OCI-LY7 (cell line): ENCODE measurements around the gene TBC1D9B. TPM values are rescaled to one million over a fixed set of nuclear protein-coding genes. Genes with fewer than 3 reads are reported as not detected.

Source experiments
- BruUV-seq: library from RNA; stranded (reverse); fragments of 400-500 nt; replicated peaks from 2 replicates; lab custom pipeline; 2021; lab: Mats Ljungman, UMichigan
- CTCF ChIA-PET: fragments of 300-600 bp; sonication (Branson Sonifier 250); formaldehyde crosslinking; loops from one replicate; lab custom pipeline; 2022; ENCODE audit warnings: antibody characterized with exemption; ENCODE audit not compliant: unreplicated experiment; lab: Charles Lee
- POLR2A ChIA-PET: fragments of 300-600 bp; sonication (Branson Sonifier 250); formaldehyde crosslinking; loops from one replicate; lab custom pipeline; 2022; ENCODE audit warnings: antibody characterized with exemption; lab: Charles Lee
- DNase-seq: peaks from one replicate; pipeline ENCODE4 v3.0.0-alpha.2; 2015; ENCODE audit warnings: low spot score
- H2AFZ ChIP-seq: fragments of 200-600 bp; sonication (generic), shearing (Covaris generic); 2 replicates; pipeline ENCODE4 v1.6.1; 2014; ENCODE audit warnings: mild to moderate bottlenecking, antibody characterized with exemption, low read length, moderate library complexity
- H3K27ac ChIP-seq: fragments of 200-600 bp; sonication (generic); 2 replicates; pipeline ENCODE4 v1.5.1; 2014; ENCODE audit warnings: mixed run types, low read depth, mild to moderate bottlenecking, moderate library complexity, low read length, inconsistent platforms; ENCODE audit not compliant: poor library complexity, severe bottlenecking
- H3K36me3 ChIP-seq: fragments of 200-600 bp; sonication (generic); 2 replicates; pipeline ENCODE4 v1.6.1; 2014; ENCODE audit warnings: mild to moderate bottlenecking, antibody characterized with exemption, low read length, moderate library complexity, mixed read lengths; ENCODE audit not compliant: insufficient read depth
- H3K4me1 ChIP-seq: fragments of 200-600 bp; sonication (generic); 2 replicates; pipeline ENCODE4 v1.5.1; 2014; ENCODE audit warnings: mild to moderate bottlenecking, low read length; ENCODE audit not compliant: insufficient read depth, poor library complexity, severe bottlenecking
- H3K4me2 ChIP-seq: fragments of 200-600 bp; sonication (generic); 2 replicates; pipeline ENCODE4 v1.6.1; 2014; ENCODE audit warnings: mild to moderate bottlenecking, low read length
- H3K4me3 ChIP-seq: fragments of 200-600 bp; sonication (generic); 2 replicates; pipeline ENCODE4 v1.5.1; 2014; ENCODE audit warnings: mild to moderate bottlenecking, low read depth, low read length; ENCODE audit not compliant: poor library complexity, severe bottlenecking
- H3K79me2 ChIP-seq: fragments of 200-600 bp; sonication (generic); 2 replicates; pipeline ENCODE4 v1.6.1; 2016; ENCODE audit warnings: low read depth, mild to moderate bottlenecking, low read length, moderate library complexity, mixed read lengths; ENCODE audit not compliant: insufficient read depth
- H3K9me2 ChIP-seq: fragments of 200-600 bp; sonication (generic); 2 replicates; pipeline ENCODE4 v1.6.1; 2016; ENCODE audit warnings: mild to moderate bottlenecking, low read length, mixed read lengths; ENCODE audit not compliant: insufficient read depth
- H3K9me3 ChIP-seq: fragments of 200-600 bp; sonication (generic); 2 replicates; pipeline ENCODE4 v1.6.1; 2014; ENCODE audit warnings: mild to moderate bottlenecking, mixed run types, low read length, mixed read lengths
- H4K20me1 ChIP-seq: fragments of 200-600 bp; sonication (generic); 2 replicates; pipeline ENCODE4 v1.6.1; 2014; ENCODE audit warnings: mild to moderate bottlenecking, antibody characterized with exemption, low read length, moderate library complexity, mixed read lengths; ENCODE audit not compliant: insufficient read depth
- CTCF ChIP-seq: fragments of 200-600 bp; sonication (generic); conservative IDR thresholded peaks from 2 replicates; pipeline ENCODE4 v1.5.1; 2014; ENCODE audit warnings: mild to moderate bottlenecking, antibody characterized with exemption, low read length, moderate library complexity, mixed read lengths
- EZH2phosphoT487 ChIP-seq: fragments of 200-600 bp; sonication (generic); IDR thresholded peaks from 2 replicates; pipeline ENCODE4 v1.6.1; 2018; ENCODE audit warnings: low read depth, borderline replicate concordance, mild to moderate bottlenecking, mixed run types, antibody characterized with exemption, low read length, moderate library complexity, mixed read lengths
- intact Hi-C: fragments of 100-400 bp; cut with micrococcal nuclease; formaldehyde crosslinking; loops from one replicate; pipeline ENCODE4 v1.10.0; 2022; ENCODE audit not compliant: unreplicated experiment
- total RNA-seq, 2 experiments: library from RNA; depleted of rRNA in 1 of 2; stranded (reverse); fragments of >200 nt in 1 of 2; shearing (Covaris generic) in 1 of 2; gene quantifications; 2 replicates each; pipeline ENCODE4 v1.2.3, GENCODE V29; 2014 to 2022

The TBC1D9B gene
- total RNA-seq, 2 experiments from 2014 or later = 52.2 to 106 TPM

DNA sequence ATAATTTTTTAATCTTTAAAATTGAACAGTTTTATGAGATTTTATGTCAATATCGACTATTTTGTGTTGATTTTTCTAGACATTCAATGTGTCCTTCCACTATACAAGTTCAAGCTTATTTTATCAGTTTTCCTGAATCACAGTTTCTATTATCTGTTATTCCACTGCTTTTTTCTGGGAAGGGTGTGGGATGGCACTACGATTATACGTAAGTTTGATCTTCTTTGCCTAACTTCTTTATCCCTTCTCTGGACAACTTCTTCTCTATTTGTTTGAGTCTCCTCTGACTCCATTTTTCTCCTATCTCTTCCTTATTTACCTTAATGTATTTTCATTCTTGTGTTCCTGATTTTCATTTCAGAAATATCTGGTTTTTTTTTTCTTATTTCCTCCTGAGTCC, 24.5 kb downstream of the TBC1D9B start:
- no peaks in the 10 kb centered on the region for H4K20me1 ChIP-seq
- BruUV-seq = no TSS peak
- peaks cover 76% of the 10 kb centered on the region for H3K36me3 ChIP-seq
- H3K4me3 ChIP-seq = no peak overlapping the region
- no peak for DNase-seq
- CTCF ChIA-PET = no interaction called here
- no peaks in the 10 kb centered on the region for H3K4me1 ChIP-seq
- H2AFZ ChIP-seq = no peak overlapping the region
- intact Hi-C loops = no loop called here
- no peaks in the 10 kb centered on the region for H3K9me2 ChIP-seq
- no peaks in the 10 kb centered on the region for H3K79me2 ChIP-seq
- POLR2A ChIA-PET = interaction anchor here (0.6 to 1.2 kb wide), 4 partner anchors 16 to 127 kb away, joined by 3 to 4 read pairs (median 3); no protein-coding TSS in a partner anchor
- no peak overlapping the region for H3K4me2 ChIP-seq
- peaks cover 27% of the 10 kb centered on the region for H3K9me3 ChIP-seq
- no peak for TF ChIP-seq EZH2phosphoT487
- TF ChIP-seq CTCF = no peak
- no peak overlapping the region for H3K27ac ChIP-seq

GRCh38 chr5:179882338-179882737, 25.4 kb downstream of the TBC1D9B start:
- TF ChIP-seq EZH2phosphoT487 (no peak), CTCF (no peak)
- no peak overlapping the region for H2AFZ ChIP-seq
- no peaks in the 10 kb centered on the region for H3K4me1 ChIP-seq
- POLR2A ChIA-PET = interaction anchor here (0.9 to 1.2 kb wide), 2 partner anchors 17 to 25 kb away, joined by 3 to 4 read pairs; no protein-coding TSS in a partner anchor
- no TSS peak for BruUV-seq
- CTCF ChIA-PET = no interaction called here
- H3K79me2 ChIP-seq = no peaks in the 10 kb centered on the region
- peaks cover 27% of the 10 kb centered on the region for H3K9me3 ChIP-seq
- H3K4me3 ChIP-seq = no peak overlapping the region
- intact Hi-C loops = no loop called here
- no peaks in the 10 kb centered on the region for H4K20me1 ChIP-seq
- no peaks in the 10 kb centered on the region for H3K9me2 ChIP-seq
- H3K4me2 ChIP-seq = no peak overlapping the region
- peaks cover 74% of the 10 kb centered on the region for H3K36me3 ChIP-seq
- no peak overlapping the region for H3K27ac ChIP-seq
- DNase-seq = no peak

GRCh38 chr5:179880848-179881590, 26.7 kb downstream of the TBC1D9B start:
- CTCF ChIA-PET = no interaction called here
- TF ChIP-seq CTCF (no peak), EZH2phosphoT487 (no peak)
- H3K27ac ChIP-seq = no peak overlapping the region
- no TSS peak for BruUV-seq
- no peaks in the 10 kb centered on the region for H4K20me1 ChIP-seq
- intact Hi-C loops = no loop called here
- peaks cover 27% of the 10 kb centered on the region for H3K9me3 ChIP-seq
- no peak overlapping the region for H2AFZ ChIP-seq
- no peaks in the 10 kb centered on the region for H3K4me1 ChIP-seq
- H3K4me3 ChIP-seq = no peak overlapping the region
- no peak overlapping the region for H3K4me2 ChIP-seq
- peaks cover 70% of the 10 kb centered on the region for H3K36me3 ChIP-seq
- POLR2A ChIA-PET = no interaction called here
- no peak for DNase-seq
- H3K9me2 ChIP-seq = no peaks in the 10 kb centered on the region
- no peaks in the 10 kb centered on the region for H3K79me2 ChIP-seq
